ENCODE measurements around the gene ZNF770. TPM values are rescaled to one million over a fixed set of nuclear protein-coding genes. Genes with fewer than 3 reads are reported as not detected.

The ZNF770 gene
- total and polyA plus RNA-seq, 9 of the 15 experiments (the other 6 are each of a cell fraction or from before 2014, with no cell fraction given), result 3.4 to 50.8 (median 40.3) TPM

DNA sequence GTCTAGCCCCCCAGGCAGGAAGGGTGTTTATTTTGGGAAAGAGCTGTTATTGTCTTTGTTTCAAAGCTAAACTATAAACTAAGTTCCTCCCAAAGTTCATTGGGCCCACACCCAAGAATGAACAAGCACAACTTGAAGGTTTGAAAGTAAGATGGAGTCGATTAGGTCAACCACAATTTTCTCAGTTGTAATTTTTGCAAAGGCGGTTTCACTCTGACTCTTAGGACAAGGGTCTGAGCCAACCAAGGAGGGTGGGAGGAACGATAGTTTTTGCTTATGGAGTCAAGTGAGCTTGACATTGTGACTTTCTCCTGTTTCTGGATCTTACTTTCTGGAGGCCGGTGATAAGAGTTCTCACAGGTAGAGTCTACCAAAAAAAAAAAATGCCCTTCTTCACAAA, 5.8 kb upstream of the ZNF770 start (continued):
- TF ChIP-seq, protein P1, sequence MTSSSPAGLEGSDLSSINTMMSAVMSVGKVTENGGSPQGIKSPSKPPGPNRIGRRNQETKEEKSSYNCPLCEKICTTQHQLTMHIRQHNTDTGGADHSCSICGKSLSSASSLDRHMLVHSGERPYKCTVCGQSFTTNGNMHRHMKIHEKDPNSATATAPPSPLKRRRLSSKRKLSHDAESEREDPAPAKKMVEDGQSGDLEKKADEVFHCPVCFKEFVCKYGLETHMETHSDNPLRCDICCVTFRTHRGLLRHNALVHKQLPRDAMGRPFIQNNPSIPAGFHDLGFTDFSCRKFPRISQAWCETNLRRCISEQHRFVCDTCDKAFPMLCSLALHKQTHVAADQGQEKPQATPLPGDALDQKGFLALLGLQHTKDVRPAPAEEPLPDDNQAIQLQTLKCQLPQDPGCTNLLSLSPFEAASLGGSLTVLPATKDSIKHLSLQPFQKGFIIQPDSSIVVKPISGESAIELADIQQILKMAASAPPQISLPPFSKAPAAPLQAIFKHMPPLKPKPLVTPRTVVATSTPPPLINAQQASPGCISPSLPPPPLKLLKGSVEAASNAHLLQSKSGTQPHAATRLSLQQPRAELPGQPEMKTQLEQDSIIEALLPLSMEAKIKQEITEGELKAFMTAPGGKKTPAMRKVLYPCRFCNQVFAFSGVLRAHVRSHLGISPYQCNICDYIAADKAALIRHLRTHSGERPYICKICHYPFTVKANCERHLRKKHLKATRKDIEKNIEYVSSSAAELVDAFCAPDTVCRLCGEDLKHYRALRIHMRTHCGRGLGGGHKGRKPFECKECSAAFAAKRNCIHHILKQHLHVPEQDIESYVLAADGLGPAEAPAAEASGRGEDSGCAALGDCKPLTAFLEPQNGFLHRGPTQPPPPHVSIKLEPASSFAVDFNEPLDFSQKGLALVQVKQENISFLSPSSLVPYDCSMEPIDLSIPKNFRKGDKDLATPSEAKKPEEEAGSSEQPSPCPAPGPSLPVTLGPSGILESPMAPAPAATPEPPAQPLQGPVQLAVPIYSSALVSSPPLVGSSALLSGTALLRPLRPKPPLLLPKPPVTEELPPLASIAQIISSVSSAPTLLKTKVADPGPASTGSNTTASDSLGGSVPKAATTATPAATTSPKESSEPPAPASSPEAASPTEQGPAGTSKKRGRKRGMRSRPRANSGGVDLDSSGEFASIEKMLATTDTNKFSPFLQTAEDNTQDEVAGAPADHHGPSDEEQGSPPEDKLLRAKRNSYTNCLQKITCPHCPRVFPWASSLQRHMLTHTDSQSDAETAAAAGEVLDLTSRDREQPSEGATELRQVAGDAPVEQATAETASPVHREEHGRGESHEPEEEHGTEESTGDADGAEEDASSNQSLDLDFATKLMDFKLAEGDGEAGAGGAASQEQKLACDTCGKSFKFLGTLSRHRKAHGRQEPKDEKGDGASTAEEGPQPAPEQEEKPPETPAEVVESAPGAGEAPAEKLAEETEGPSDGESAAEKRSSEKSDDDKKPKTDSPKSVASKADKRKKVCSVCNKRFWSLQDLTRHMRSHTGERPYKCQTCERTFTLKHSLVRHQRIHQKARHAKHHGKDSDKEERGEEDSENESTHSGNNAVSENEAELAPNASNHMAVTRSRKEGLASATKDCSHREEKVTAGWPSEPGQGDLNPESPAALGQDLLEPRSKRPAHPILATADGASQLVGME (CRISPR knock-in tag; IDR thresholded peaks at IDR 0.05), result no peak
- TF ChIP-seq, protein P2, sequence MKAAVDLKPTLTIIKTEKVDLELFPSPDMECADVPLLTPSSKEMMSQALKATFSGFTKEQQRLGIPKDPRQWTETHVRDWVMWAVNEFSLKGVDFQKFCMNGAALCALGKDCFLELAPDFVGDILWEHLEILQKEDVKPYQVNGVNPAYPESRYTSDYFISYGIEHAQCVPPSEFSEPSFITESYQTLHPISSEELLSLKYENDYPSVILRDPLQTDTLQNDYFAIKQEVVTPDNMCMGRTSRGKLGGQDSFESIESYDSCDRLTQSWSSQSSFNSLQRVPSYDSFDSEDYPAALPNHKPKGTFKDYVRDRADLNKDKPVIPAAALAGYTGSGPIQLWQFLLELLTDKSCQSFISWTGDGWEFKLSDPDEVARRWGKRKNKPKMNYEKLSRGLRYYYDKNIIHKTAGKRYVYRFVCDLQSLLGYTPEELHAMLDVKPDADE (conservative IDR thresholded peaks at IDR 0.05; ENCODE audit: control insufficient read depth, low read depth, low read length), result no peak
- TF ChIP-seq, protein P3, sequence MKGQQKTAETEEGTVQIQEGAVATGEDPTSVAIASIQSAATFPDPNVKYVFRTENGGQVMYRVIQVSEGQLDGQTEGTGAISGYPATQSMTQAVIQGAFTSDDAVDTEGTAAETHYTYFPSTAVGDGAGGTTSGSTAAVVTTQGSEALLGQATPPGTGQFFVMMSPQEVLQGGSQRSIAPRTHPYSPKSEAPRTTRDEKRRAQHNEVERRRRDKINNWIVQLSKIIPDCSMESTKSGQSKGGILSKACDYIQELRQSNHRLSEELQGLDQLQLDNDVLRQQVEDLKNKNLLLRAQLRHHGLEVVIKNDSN (CRISPR knock-in tag; IDR thresholded peaks at IDR 0.05), result no peak
- no peak for TF ChIP-seq BCL6 (CRISPR knock-in tag; IDR thresholded peaks at IDR 0.05)
- TF ChIP-seq, protein P4, sequence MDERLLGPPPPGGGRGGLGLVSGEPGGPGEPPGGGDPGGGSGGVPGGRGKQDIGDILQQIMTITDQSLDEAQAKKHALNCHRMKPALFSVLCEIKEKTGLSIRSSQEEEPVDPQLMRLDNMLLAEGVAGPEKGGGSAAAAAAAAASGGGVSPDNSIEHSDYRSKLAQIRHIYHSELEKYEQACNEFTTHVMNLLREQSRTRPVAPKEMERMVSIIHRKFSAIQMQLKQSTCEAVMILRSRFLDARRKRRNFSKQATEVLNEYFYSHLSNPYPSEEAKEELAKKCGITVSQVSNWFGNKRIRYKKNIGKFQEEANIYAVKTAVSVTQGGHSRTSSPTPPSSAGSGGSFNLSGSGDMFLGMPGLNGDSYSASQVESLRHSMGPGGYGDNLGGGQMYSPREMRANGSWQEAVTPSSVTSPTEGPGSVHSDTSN (CRISPR knock-in tag; IDR thresholded peaks at IDR 0.05; ENCODE audit: low read depth), result no peak
- TF ChIP-seq, protein P4 (tag; conservative IDR thresholded peaks at IDR 0.05; ENCODE audit: low read depth), result no peak; the same call in 1 of the 2 replicates
- no peak for TF ChIP-seq SP2 (IDR thresholded peaks at IDR 0.05; ENCODE audit: extremely low read depth, low read depth, low read length, poor library complexity, severe bottlenecking)
- no peak for TF ChIP-seq EHMT2 (IDR thresholded peaks at IDR 0.05)
- TF ChIP-seq ELF1 (tag; IDR thresholded peaks at IDR 0.05), result no peak
- TF ChIP-seq ZNF766 (CRISPR knock-in tag; conservative IDR thresholded peaks at IDR 0.05), result peak; percentile 85
- TF ChIP-seq JUND (IDR thresholded peaks at IDR 0.05; ENCODE audit: borderline replicate concordance, low read depth, low read length), result no peak
- peak; percentile 56; the same call in 2 of the 3 replicates for TF ChIP-seq JUND (tag; IDR thresholded peaks at IDR 0.05; ENCODE audit: borderline replicate concordance, low read depth, low read length)
- no peak for TF ChIP-seq PHF8 (IDR thresholded peaks at IDR 0.05; ENCODE audit: borderline replicate concordance, low read length)
- TF ChIP-seq CAMTA2 (CRISPR knock-in tag; conservative IDR thresholded peaks at IDR 0.05), result no peak
- TF ChIP-seq, protein P5, sequence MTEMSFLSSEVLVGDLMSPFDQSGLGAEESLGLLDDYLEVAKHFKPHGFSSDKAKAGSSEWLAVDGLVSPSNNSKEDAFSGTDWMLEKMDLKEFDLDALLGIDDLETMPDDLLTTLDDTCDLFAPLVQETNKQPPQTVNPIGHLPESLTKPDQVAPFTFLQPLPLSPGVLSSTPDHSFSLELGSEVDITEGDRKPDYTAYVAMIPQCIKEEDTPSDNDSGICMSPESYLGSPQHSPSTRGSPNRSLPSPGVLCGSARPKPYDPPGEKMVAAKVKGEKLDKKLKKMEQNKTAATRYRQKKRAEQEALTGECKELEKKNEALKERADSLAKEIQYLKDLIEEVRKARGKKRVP (CRISPR knock-in tag; IDR thresholded peaks at IDR 0.05), result peak; percentile 53; the same call in 1 of the 2 replicates

All from K562 (cell line).